ENCODE data around the gene FBXL7.

Gene FBXL7

DNA sequence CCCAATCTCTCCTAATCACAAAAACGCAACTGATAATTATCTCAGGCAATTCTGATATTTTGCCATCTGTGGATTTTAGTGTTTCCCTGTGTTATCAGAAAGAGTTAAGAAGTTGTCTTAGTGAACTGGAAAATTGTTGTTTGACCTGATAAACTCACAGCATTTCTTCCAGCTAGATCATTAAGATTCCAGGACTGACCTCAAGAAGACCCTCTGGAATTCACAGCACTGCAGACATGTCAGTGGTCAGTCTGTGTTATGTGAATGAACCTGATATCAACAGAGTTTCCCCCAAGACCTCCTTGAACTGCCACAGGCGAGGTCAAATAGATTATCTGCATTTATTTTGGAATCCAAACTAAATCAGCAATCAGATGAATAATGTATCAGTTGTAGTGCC is 174.7 kb downstream of the FBXL7 start:
- Histone ChIP-seq H3K4me1 (ENCODE audit: insufficient read depth, low read length) (0 out of 2 replicates have a peak, but pooled peaks cover 1% of the 10 kb centered on the region), H3K9ac (ENCODE audit: low read depth, low read length) (no peak overlapping the region), H4K20me1 (ENCODE audit: insufficient read depth, low read length) (no peaks in the 10 kb centered on the region), H3K4me3 (ENCODE audit: low read depth in 1 of 2, low read length in 2 of 2) (no peak overlapping the region), H3K9me3 (ENCODE audit: insufficient read depth, low read length, severe bottlenecking) (no peaks in the 10 kb centered on the region), H3K27me3 (ENCODE audit: insufficient read depth, low read length, poor library complexity) (no peaks in the 10 kb centered on the region), H3K27ac (ENCODE audit: low read length) (no peak overlapping the region), H3K36me3 (ENCODE audit: insufficient read depth, low read length) (no peaks in the 10 kb centered on the region), H3K4me2 (ENCODE audit: insufficient read depth, low read length) (no peak overlapping the region), H3K79me2 (ENCODE audit: insufficient read depth, low read length) (no peaks in the 10 kb centered on the region), H2AFZ (ENCODE audit: low read depth, low read length) (no peak overlapping the region)
- TF ChIP-seq EZH2 (IDR thresholded peaks at IDR 0.05; ENCODE audit: borderline replicate concordance, low read depth, low read length, severe bottlenecking) = no peak
- TF ChIP-seq, protein P1, sequence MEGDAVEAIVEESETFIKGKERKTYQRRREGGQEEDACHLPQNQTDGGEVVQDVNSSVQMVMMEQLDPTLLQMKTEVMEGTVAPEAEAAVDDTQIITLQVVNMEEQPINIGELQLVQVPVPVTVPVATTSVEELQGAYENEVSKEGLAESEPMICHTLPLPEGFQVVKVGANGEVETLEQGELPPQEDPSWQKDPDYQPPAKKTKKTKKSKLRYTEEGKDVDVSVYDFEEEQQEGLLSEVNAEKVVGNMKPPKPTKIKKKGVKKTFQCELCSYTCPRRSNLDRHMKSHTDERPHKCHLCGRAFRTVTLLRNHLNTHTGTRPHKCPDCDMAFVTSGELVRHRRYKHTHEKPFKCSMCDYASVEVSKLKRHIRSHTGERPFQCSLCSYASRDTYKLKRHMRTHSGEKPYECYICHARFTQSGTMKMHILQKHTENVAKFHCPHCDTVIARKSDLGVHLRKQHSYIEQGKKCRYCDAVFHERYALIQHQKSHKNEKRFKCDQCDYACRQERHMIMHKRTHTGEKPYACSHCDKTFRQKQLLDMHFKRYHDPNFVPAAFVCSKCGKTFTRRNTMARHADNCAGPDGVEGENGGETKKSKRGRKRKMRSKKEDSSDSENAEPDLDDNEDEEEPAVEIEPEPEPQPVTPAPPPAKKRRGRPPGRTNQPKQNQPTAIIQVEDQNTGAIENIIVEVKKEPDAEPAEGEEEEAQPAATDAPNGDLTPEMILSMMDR (IDR thresholded peaks at IDR 0.05; ENCODE audit: borderline replicate concordance, extremely low read depth, low read length, poor library complexity, severe bottlenecking) = no peak
- DNase-seq (no peak), ATAC-seq (ENCODE audit: insufficient read depth, low read depth) (no peak)

DNA sequence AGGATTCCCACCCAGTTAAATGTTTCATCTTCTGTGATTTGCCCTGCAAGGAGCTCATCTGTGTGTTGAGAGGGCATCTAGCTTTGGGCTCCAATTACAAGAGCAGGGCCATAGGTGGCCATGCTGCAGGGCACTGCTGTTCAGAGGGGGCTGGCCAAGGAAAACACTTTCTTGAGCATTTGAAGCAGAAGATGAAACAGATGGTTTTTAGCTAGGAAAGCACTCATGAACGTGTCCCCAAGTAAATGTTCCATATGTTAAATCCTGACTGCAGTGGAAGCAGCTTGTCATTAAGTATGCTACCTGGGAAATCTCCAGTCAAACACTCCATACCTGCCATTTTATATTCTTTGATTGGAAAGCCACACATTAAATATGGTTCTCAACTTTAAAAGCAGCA is 176.6 kb downstream of the FBXL7 start:
- no peak for TF ChIP-seq EZH2 (IDR thresholded peaks at IDR 0.05; ENCODE audit: borderline replicate concordance, low read depth, low read length, severe bottlenecking)
- TF ChIP-seq, protein P1 (IDR thresholded peaks at IDR 0.05; ENCODE audit: borderline replicate concordance, extremely low read depth, low read length, poor library complexity, severe bottlenecking) = no peak
- Histone ChIP-seq H3K4me1 (ENCODE audit: insufficient read depth, low read length) (no peaks in the 10 kb centered on the region), H3K9ac (ENCODE audit: low read depth, low read length) (no peak overlapping the region), H3K9me3 (ENCODE audit: insufficient read depth, low read length, severe bottlenecking) (no peaks in the 10 kb centered on the region), H3K79me2 (ENCODE audit: insufficient read depth, low read length) (no peaks in the 10 kb centered on the region), H3K27ac (ENCODE audit: low read length) (no peak overlapping the region), H3K27me3 (ENCODE audit: insufficient read depth, low read length, poor library complexity) (no peaks in the 10 kb centered on the region), H3K4me2 (ENCODE audit: insufficient read depth, low read length) (no peak overlapping the region), H2AFZ (ENCODE audit: low read depth, low read length) (no peak overlapping the region), H4K20me1 (ENCODE audit: insufficient read depth, low read length) (no peaks in the 10 kb centered on the region), H3K4me3 (ENCODE audit: low read depth in 1 of 2, low read length in 2 of 2) (no peak overlapping the region), H3K36me3 (ENCODE audit: insufficient read depth, low read length) (no peaks in the 10 kb centered on the region)
- DNase-seq (no peak), ATAC-seq (ENCODE audit: insufficient read depth, low read depth) (no peak)

DNA sequence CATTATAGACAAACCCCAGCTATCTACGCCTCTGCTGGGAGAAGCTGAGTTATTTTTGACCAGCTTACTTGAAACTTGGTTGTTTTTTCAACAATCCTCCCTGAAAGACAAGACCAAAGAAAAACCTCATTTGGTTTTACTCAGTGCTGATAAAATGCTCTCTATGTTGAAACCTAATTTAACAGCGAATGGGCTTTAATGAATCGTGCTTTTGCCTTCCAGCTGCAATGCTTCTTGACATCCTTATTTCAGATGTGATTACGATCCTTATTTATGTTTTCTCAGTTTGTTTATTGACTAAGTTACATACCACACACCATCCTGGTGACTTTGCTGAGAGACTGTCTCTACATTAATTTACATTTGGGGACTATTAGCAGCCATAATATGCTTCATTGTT is 179.2 kb downstream of the FBXL7 start:
- H3K9ac ChIP-seq (ENCODE audit: low read depth, low read length) = no peak overlapping the region
- H3K9me3 ChIP-seq (ENCODE audit: insufficient read depth, low read length, severe bottlenecking) = no peaks in the 10 kb centered on the region
- no peaks in the 10 kb centered on the region for H3K79me2 ChIP-seq (ENCODE audit: insufficient read depth, low read length)
- TF ChIP-seq EZH2 (IDR thresholded peaks at IDR 0.05; ENCODE audit: borderline replicate concordance, low read depth, low read length, severe bottlenecking) = no peak
- TF ChIP-seq, protein P1 (IDR thresholded peaks at IDR 0.05; ENCODE audit: borderline replicate concordance, extremely low read depth, low read length, poor library complexity, severe bottlenecking) = no peak
- H3K36me3 ChIP-seq (ENCODE audit: insufficient read depth, low read length) = no peaks in the 10 kb centered on the region
- H3K27ac ChIP-seq (ENCODE audit: low read length) = no peak overlapping the region
- H3K4me2 ChIP-seq (ENCODE audit: insufficient read depth, low read length) = no peak overlapping the region
- H2AFZ ChIP-seq (ENCODE audit: low read depth, low read length) = no peak overlapping the region
- no peak for ATAC-seq (ENCODE audit: insufficient read depth, low read depth)
- no peaks in the 10 kb centered on the region for H3K27me3 ChIP-seq (ENCODE audit: insufficient read depth, low read length, poor library complexity)
- H3K4me3 ChIP-seq (ENCODE audit: low read depth in 1 of 2, low read length in 2 of 2) = no peak overlapping the region
- no peaks in the 10 kb centered on the region for H4K20me1 ChIP-seq (ENCODE audit: insufficient read depth, low read length)
- no peak for DNase-seq
- no peaks in the 10 kb centered on the region for H3K4me1 ChIP-seq (ENCODE audit: insufficient read depth, low read length)

DNA sequence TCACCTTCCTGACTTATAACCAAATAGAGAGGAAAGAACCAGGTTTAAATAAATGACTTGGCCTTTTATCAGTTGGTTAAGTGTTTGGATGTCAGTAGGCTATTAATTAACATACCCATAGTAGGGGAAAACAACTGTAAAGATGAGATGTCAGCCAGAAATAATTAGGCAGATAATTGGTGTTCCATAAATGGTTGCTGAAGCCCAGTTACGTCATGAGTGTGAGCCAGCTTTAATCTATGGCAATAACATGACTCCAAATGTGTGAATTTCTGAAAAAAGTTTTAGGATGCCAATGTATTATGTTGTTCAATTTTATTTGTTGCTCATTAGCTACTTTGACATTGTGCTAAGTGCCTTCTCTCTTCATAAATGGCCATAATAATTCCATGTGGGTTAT is 180.5 kb downstream of the FBXL7 start:
- H3K27me3 ChIP-seq (ENCODE audit: insufficient read depth, low read length, poor library complexity) = no peaks in the 10 kb centered on the region
- H3K4me3 ChIP-seq (ENCODE audit: low read depth in 1 of 2, low read length in 2 of 2) = no peak overlapping the region
- TF ChIP-seq, protein P1 (IDR thresholded peaks at IDR 0.05; ENCODE audit: borderline replicate concordance, extremely low read depth, low read length, poor library complexity, severe bottlenecking) = no peak
- no peak for TF ChIP-seq EZH2 (IDR thresholded peaks at IDR 0.05; ENCODE audit: borderline replicate concordance, low read depth, low read length, severe bottlenecking)
- no peak overlapping the region for H2AFZ ChIP-seq (ENCODE audit: low read depth, low read length)
- DNase-seq = no peak
- H3K4me2 ChIP-seq (ENCODE audit: insufficient read depth, low read length) = no peak overlapping the region
- H4K20me1 ChIP-seq (ENCODE audit: insufficient read depth, low read length) = no peaks in the 10 kb centered on the region
- ATAC-seq (ENCODE audit: insufficient read depth, low read depth) = no peak
- H3K9ac ChIP-seq (ENCODE audit: low read depth, low read length) = no peak overlapping the region
- no peaks in the 10 kb centered on the region for H3K4me1 ChIP-seq (ENCODE audit: insufficient read depth, low read length)
- H3K9me3 ChIP-seq (ENCODE audit: insufficient read depth, low read length, severe bottlenecking) = no peaks in the 10 kb centered on the region
- no peaks in the 10 kb centered on the region for H3K79me2 ChIP-seq (ENCODE audit: insufficient read depth, low read length)
- H3K36me3 ChIP-seq (ENCODE audit: insufficient read depth, low read length) = no peaks in the 10 kb centered on the region
- no peak overlapping the region for H3K27ac ChIP-seq (ENCODE audit: low read length)

Data from DND-41 (cell line).